Stomach (tissue), 9 donors: Measurements from ENCODE around the gene ADGRD2. TPM values are rescaled to one million over a fixed set of nuclear protein-coding genes. Genes with fewer than 3 reads are reported as not detected.

Source experiments
- DNase-seq, 2 donors: peaks; one replicate each; pipeline versions ENCODE4 v3.0.0 to v3.0.0-alpha.2; 2013 to 2019
- H3K27ac ChIP-seq, 5 donors: fragments of 200-600 bp in 4 of 5; sonication (generic) in 4 of 5; one replicate each; pipeline ENCODE4 v1.5.1; 2013 to 2019; ENCODE audit warnings: mild to moderate bottlenecking in 1 of 5, moderate library complexity in 1 of 5
- H3K27me3 ChIP-seq, 3 donors: fragments of 200-600 bp; sonication (generic); one replicate each; pipeline ENCODE4 v1.5.1; 2017 to 2019; ENCODE audit warnings: mixed run types in 1 of 3
- H3K36me3 ChIP-seq, 4 donors: fragments of 200-600 bp; sonication (generic); 1 replicate in 3 of 4; 2 replicates in 1 of 4; pipeline ENCODE4 v1.5.1; 2016 to 2019
- H3K4me1 ChIP-seq, 4 donors: fragments of 200-600 bp; sonication (generic); one replicate each; pipeline ENCODE4 v1.5.1; 2016 to 2019
- H3K4me3 ChIP-seq, 4 donors: fragments of 200-600 bp; sonication (generic) in 3 of 4; one replicate each; pipeline ENCODE4 v1.5.1; 2016 to 2019; ENCODE audit warnings: mild to moderate bottlenecking in 1 of 4
- H3K9me3 ChIP-seq, 4 donors: fragments of 200-600 bp; sonication (generic); one replicate each; pipeline ENCODE4 v1.5.1; 2016 to 2019
- CTCF ChIP-seq, 7 experiments: fragments of 450-650 bp in 4 of 7; fragments of 200-600 bp in 3 of 7; sonication (generic) in 3 of 7; IDR thresholded peaks; one replicate each; pipeline ENCODE4 v1.5.1; 2016 to 2019; ENCODE audit warnings: antibody characterized with exemption in 7 of 7, control low read depth in 2 of 7, mild to moderate bottlenecking in 1 of 7
- EP300 ChIP-seq: sonication (generic); formaldehyde crosslinking; IDR thresholded peaks from one replicate; pipeline ENCODE4 v1.6.1; 2017; ENCODE audit warnings: antibody characterized with exemption
- POLR2A ChIP-seq, 4 donors: fragments of 450-650 bp; IDR thresholded peaks; one replicate each; pipeline ENCODE4 v1.6.1; 2016; ENCODE audit warnings: antibody characterized with exemption in 4 of 4, control low read depth in 2 of 4, mild to moderate bottlenecking in 1 of 4, moderate library complexity in 1 of 4
- POLR2AphosphoS5 ChIP-seq, 3 donors: sonication (generic); formaldehyde crosslinking; IDR thresholded peaks; one replicate each; pipeline ENCODE4 v1.6.1; 2016; ENCODE audit warnings: antibody characterized with exemption in 3 of 3
- WGBS, 5 donors: extraction: QIAGEN DNeasy Blood & Tissue Kit in 3 of 5; methylation state at CpG; one replicate each; pipeline versions ENCODE4 v1.1.5 to v1.1.7; 2013 to 2018; 5-methylcytosine and 5-hydroxymethylcytosine counted together
- intact Hi-C: fragments of 100-400 bp; cut with DNase I; formaldehyde crosslinking; loops from one replicate; pipeline ENCODE4 v1.15.1; 2023; ENCODE audit warnings: low total_unique reads
- polyA plus RNA-seq, 3 donors: library from polyadenylated mRNA; stranded (reverse); fragments of 200-250 nt; gene quantifications; one replicate each; pipeline ENCODE4 v1.2.3, GENCODE V29; 2013
- total RNA-seq, 5 donors: library from RNA; depleted of rRNA; stranded (reverse); fragments of >200 nt; gene quantifications; one replicate each; pipeline versions ENCODE4 v1.1.0 to v1.2.3, GENCODE V29; 2014 to 2016
- donor health status: healthy with polysubstance abuse.
- donor health status: Bipolar disorder and iron deficiency.
- donor health status: healthy.

ADGRD2 gene
- total and polyA plus RNA-seq, 8 donors, result not detected

GRCh38 chr9:124487260-124488182 lies 37.3 kb downstream of the ADGRD2 start:
- no peak overlapping the region for H3K27ac ChIP-seq
- DNase-seq, result no peak
- intact Hi-C loops, result no loop called here
- H3K4me3 ChIP-seq, result no peak overlapping the region
- H3K27me3 ChIP-seq, result peaks cover 0 to 95% (median 20%) of the 10 kb centered on the region in 3 donors
- no peaks in the 10 kb centered on the region for H3K36me3 ChIP-seq
- peaks cover 0 to 3% (median 0%) of the 10 kb centered on the region in 4 donors for H3K4me1 ChIP-seq
- TF ChIP-seq CTCF (IDR thresholded peaks at IDR 0.05) (no peak), POLR2A (IDR thresholded peaks at IDR 0.05) (no peak), POLR2AphosphoS5 (IDR thresholded peaks at IDR 0.05) (no peak), EP300 (no peak)
- H3K9me3 ChIP-seq, result no peaks in the 10 kb centered on the region
- WGBS, 5 donors, result 32 to 49% (median 37%) methylated on average over 21 to 40 of the region's 40 CpGs

GRCh38 chr9:124488641-124489210 lies 38.5 kb downstream of the ADGRD2 start:
- H3K4me3 ChIP-seq, result no peak overlapping the region
- H3K4me1 ChIP-seq, result peaks cover 0 to 3% (median 0%) of the 10 kb centered on the region in 4 donors
- TF ChIP-seq POLR2AphosphoS5 (IDR thresholded peaks at IDR 0.05) (no peak), POLR2A (IDR thresholded peaks at IDR 0.05) (no peak), CTCF (IDR thresholded peaks at IDR 0.05) (no peak), EP300 (no peak)
- H3K9me3 ChIP-seq, result no peaks in the 10 kb centered on the region
- intact Hi-C loops, result no loop called here
- H3K36me3 ChIP-seq, result no peaks in the 10 kb centered on the region
- no peak for DNase-seq
- no peak overlapping the region for H3K27ac ChIP-seq
- H3K27me3 ChIP-seq, result peaks cover 0 to 90% (median 19%) of the 10 kb centered on the region in 3 donors
- 87 to 93% (median 89%) methylated on average over 6 to 8 of the region's 8 CpGs for WGBS, 5 donors

GRCh38 chr9:124489222-124489621 lies 39.0 kb downstream of the ADGRD2 start:
- Histone ChIP-seq H3K27me3 (peaks cover 0 to 88% (median 19%) of the 10 kb centered on the region in 3 donors), H3K36me3 (no peaks in the 10 kb centered on the region), H3K4me1 (peaks cover 0 to 3% (median 0%) of the 10 kb centered on the region in 4 donors), H3K4me3 (no peak overlapping the region), H3K9me3 (no peaks in the 10 kb centered on the region), H3K27ac (no peak overlapping the region)
- TF ChIP-seq CTCF (IDR thresholded peaks at IDR 0.05) (no peak), POLR2A (IDR thresholded peaks at IDR 0.05) (no peak), EP300 (no peak), POLR2AphosphoS5 (IDR thresholded peaks at IDR 0.05) (no peak)
- DNase-seq, result no peak
- 51 to 61% (median 59%) methylated on average over 13 of the region's 13 CpGs for WGBS, 5 donors
- intact Hi-C loops, result no loop called here

- Histone ChIP-seq H3K36me3 (no peaks in the 10 kb centered on the region), H3K4me1 (peaks cover 0 to 3% (median 0%) of the 10 kb centered on the region in 4 donors), H3K27ac (no peak overlapping the region), H3K9me3 (no peaks in the 10 kb centered on the region), H3K27me3 (peaks cover 0 to 88% (median 19%) of the 10 kb centered on the region in 3 donors), H3K4me3 (no peak overlapping the region)
- TF ChIP-seq EP300, result no peak
- TF ChIP-seq POLR2A (IDR thresholded peaks at IDR 0.05), result no peak
- TF ChIP-seq POLR2AphosphoS5 (IDR thresholded peaks at IDR 0.05), result no peak
- no peak for TF ChIP-seq CTCF (IDR thresholded peaks at IDR 0.05)
- DNase-seq, result no peak
- WGBS, 5 donors, result 65 to 84% (median 76%) methylated on average over 2 of the region's 2 CpGs
- intact Hi-C loops, result no loop called here
Measured at GRCh38 chr9:124490004-124490403, 39.8 kb downstream of the ADGRD2 start.
